Trophoblast cell (in vitro differentiated cells and primary cell): ENCODE results near the gene CTSO. TPM values are rescaled to one million over a fixed set of nuclear protein-coding genes. Genes with fewer than 3 reads are reported as not detected.

ENCODE experiments used
- DNase-seq, 2 donors: peaks; one replicate each; pipeline ENCODE4 v3.0.0-alpha.2; 2016
- H2AFZ ChIP-seq: 2 replicates; pipeline ENCODE4 v1.6.1; 2013; ENCODE audit warnings: low read length, moderate library complexity, mild to moderate bottlenecking; ENCODE audit not compliant: insufficient read depth, poor library complexity
- H2AK5ac ChIP-seq: 2 replicates; pipeline ENCODE4 v1.6.1; 2013; ENCODE audit warnings: mild to moderate bottlenecking, low read length
- H2BK120ac ChIP-seq: 2 replicates; pipeline ENCODE4 v1.6.1; 2013; ENCODE audit warnings: low read length, mild to moderate bottlenecking, moderate library complexity; ENCODE audit not compliant: insufficient read depth, poor library complexity
- H2BK12ac ChIP-seq: 2 replicates; pipeline ENCODE4 v1.6.1; 2013; ENCODE audit warnings: mild to moderate bottlenecking, low read length, moderate library complexity
- H2BK5ac ChIP-seq: 2 replicates; pipeline ENCODE4 v1.6.1; 2013; ENCODE audit warnings: low read length, low read depth, moderate library complexity, mild to moderate bottlenecking; ENCODE audit not compliant: poor library complexity
- H3K14ac ChIP-seq: 2 replicates; pipeline ENCODE4 v1.6.1; 2013; ENCODE audit warnings: mild to moderate bottlenecking, low read length
- H3K18ac ChIP-seq: 2 replicates; pipeline ENCODE4 v1.6.1; 2013; ENCODE audit warnings: mild to moderate bottlenecking, low read length
- H3K23ac ChIP-seq: 2 replicates; pipeline ENCODE4 v1.6.1; 2013; ENCODE audit warnings: low read length
- H3K27ac ChIP-seq: 2 replicates; pipeline ENCODE4 v1.5.1; 2013; ENCODE audit warnings: low read depth, mild to moderate bottlenecking, inconsistent platforms, low read length, moderate library complexity
- H3K27me3 ChIP-seq: 2 replicates; pipeline ENCODE4 v1.6.1; 2013; ENCODE audit warnings: inconsistent platforms, mild to moderate bottlenecking, low read length, moderate library complexity; ENCODE audit not compliant: insufficient read depth
- H3K36me3 ChIP-seq, 2 experiments: 1 replicate in 1 of 2; 2 replicates in 1 of 2; pipeline ENCODE4 v1.6.1; 2013; ENCODE audit warnings: low read length in 2 of 2, mild to moderate bottlenecking in 2 of 2, moderate library complexity in 1 of 2; ENCODE audit not compliant: insufficient read depth in 2 of 2, control insufficient read depth in 1 of 2
- H3K4ac ChIP-seq: 2 replicates; pipeline ENCODE4 v1.6.1; 2013; ENCODE audit warnings: low read depth, mild to moderate bottlenecking, low read length, moderate library complexity
- H3K4me1 ChIP-seq, 2 experiments: 1 replicate in 1 of 2; 2 replicates in 1 of 2; pipeline ENCODE4 v1.6.1; 2013; ENCODE audit warnings: low read length in 2 of 2, mild to moderate bottlenecking in 2 of 2, moderate library complexity in 1 of 2; ENCODE audit not compliant: insufficient read depth in 2 of 2, control insufficient read depth in 1 of 2
- H3K4me2 ChIP-seq: 2 replicates; pipeline ENCODE4 v1.6.1; 2013; ENCODE audit warnings: inconsistent platforms, mild to moderate bottlenecking, low read length, moderate library complexity
- H3K4me3 ChIP-seq: 2 replicates; pipeline ENCODE4 v1.5.1; 2013; ENCODE audit warnings: mild to moderate bottlenecking, low read depth, low read length, inconsistent platforms
- H3K79me1 ChIP-seq: one replicate; pipeline ENCODE4 v1.6.1; 2013; ENCODE audit warnings: low read length
- H3K79me2 ChIP-seq: 2 replicates; pipeline ENCODE4 v1.6.1; 2013; ENCODE audit warnings: low read length, mild to moderate bottlenecking; ENCODE audit not compliant: control insufficient read depth, insufficient read depth, poor library complexity
- H3K9ac ChIP-seq: 2 replicates; pipeline ENCODE4 v1.6.1; 2013; ENCODE audit warnings: mild to moderate bottlenecking, low read length
- H3K9me3 ChIP-seq: 2 replicates; pipeline ENCODE4 v1.6.1; 2013; ENCODE audit warnings: low read depth, mild to moderate bottlenecking, control low read depth, inconsistent platforms, low read length; ENCODE audit not compliant: insufficient read depth
- H4K12ac ChIP-seq: 2 replicates; pipeline ENCODE4 v1.6.1; 2013; ENCODE audit warnings: low read depth, mild to moderate bottlenecking, low read length, moderate library complexity
- H4K8ac ChIP-seq: 2 replicates; pipeline ENCODE4 v1.6.1; 2013; ENCODE audit warnings: low read depth, mild to moderate bottlenecking, low read length, moderate library complexity
- H4K91ac ChIP-seq: one replicate; pipeline ENCODE4 v1.6.1; 2013; ENCODE audit warnings: low read depth, mild to moderate bottlenecking, low read length, moderate library complexity
- WGBS: extraction: QIAGEN DNeasy Blood & Tissue Kit; methylation state at CpG from one replicate; pipeline ENCODE4 v1.1.7; 2013; ENCODE audit warnings: missing lambda C conversion rate; ENCODE audit not compliant: insufficient read length, insufficient coverage; ENCODE audit errors: extremely low coverage; 5-methylcytosine and 5-hydroxymethylcytosine counted together
- polyA plus RNA-seq: library from polyadenylated mRNA; stranded (reverse); fragments of 200-250 nt; gene quantifications from 2 replicates; pipeline ENCODE4 v1.2.3, GENCODE V29; 2013

CTSO gene
- polyA plus RNA-seq: 4.0 and 4.2 TPM in 2 replicates

- Histone ChIP-seq H3K27ac (peak within 1 kb of the TSS; percentile 54), H3K4me2 (peak within 1 kb of the TSS; percentile 84), H3K79me2 (peaks cover 7% of the 10 kb centered on the region), H3K18ac (peak within 1 kb of the TSS; percentile 99), H3K4me3 (peak within 1 kb of the TSS; percentile 86), H3K14ac (peak within 1 kb of the TSS; percentile 100), H3K9me3 (no peaks in the 10 kb centered on the region), H3K27me3 (no peaks in the 10 kb centered on the region), H2BK12ac (peak within 1 kb of the TSS; percentile 52), H2BK5ac (peak within 1 kb of the TSS; percentile 95), H4K8ac (peak within 1 kb of the TSS; percentile 100), H4K91ac (peak within 1 kb of the TSS; percentile 100), H3K9ac (peak within 1 kb of the TSS; percentile 92), H3K79me1 (peaks cover 9% of the 10 kb centered on the region), H3K36me3 (no peaks in the 10 kb centered on the region), H2BK120ac (peak within 1 kb of the TSS; percentile 98), H2AK5ac (no peak within 1 kb of the TSS), H4K12ac (peak within 1 kb of the TSS; percentile 100), H3K4me1 (no peaks in the 10 kb centered on the region), H3K4ac (peak within 1 kb of the TSS; percentile 98), H3K23ac (no peak within 1 kb of the TSS), H2AFZ (peak within 1 kb of the TSS; percentile 100)
- DNase-seq: peak; percentile 58 to 84
- WGBS: no CpG with 5 or more reads among the region's 58 CpGs
Observed at GRCh38 chr4:155953151-155954117, at the start of gene CTSO. Gene CTSO, minus strand, starts transcription at chr4:155953866. Its CDS starts 19 bp downstream, at chr4:155953847.

GRCh38 chr4:156000491-156000890 lies 46.8 kb upstream of the CTSO start:
- no peak overlapping the region for H3K23ac ChIP-seq
- no peak overlapping the region for H2BK120ac ChIP-seq
- no peak overlapping the region for H3K18ac ChIP-seq
- H3K4me2 ChIP-seq: no peak overlapping the region
- H3K9me3 ChIP-seq: no peaks in the 10 kb centered on the region
- H2BK5ac ChIP-seq: no peak overlapping the region
- H3K36me3 ChIP-seq: no peaks in the 10 kb centered on the region
- no peaks in the 10 kb centered on the region for H3K79me1 ChIP-seq
- H2AFZ ChIP-seq: no peak overlapping the region
- no peak overlapping the region for H4K91ac ChIP-seq
- H3K4ac ChIP-seq: no peak overlapping the region
- WGBS: no CpG with 5 or more reads among the region's 3 CpGs
- no peak overlapping the region for H3K9ac ChIP-seq
- no peak overlapping the region for H3K27ac ChIP-seq
- no peak overlapping the region for H4K12ac ChIP-seq
- no peak overlapping the region for H2AK5ac ChIP-seq
- no peak overlapping the region for H3K4me3 ChIP-seq
- no peaks in the 10 kb centered on the region for H3K79me2 ChIP-seq
- no peak for DNase-seq
- H3K14ac ChIP-seq: no peak overlapping the region
- H4K8ac ChIP-seq: no peak overlapping the region
- no peaks in the 10 kb centered on the region for H3K27me3 ChIP-seq
- no peak overlapping the region for H2BK12ac ChIP-seq
- H3K4me1 ChIP-seq: no peaks in the 10 kb centered on the region

GRCh38 chr4:155999725-156000124 lies 46.1 kb upstream of the CTSO start:
- Histone ChIP-seq H3K36me3 (no peaks in the 10 kb centered on the region), H3K9me3 (no peaks in the 10 kb centered on the region), H3K79me2 (no peaks in the 10 kb centered on the region), H2BK12ac (peak overlapping the region; percentile 17), H3K4ac (no peak overlapping the region), H4K12ac (no peak overlapping the region), H2AFZ (no peak overlapping the region), H3K79me1 (no peaks in the 10 kb centered on the region), H3K27ac (no peak overlapping the region), H3K23ac (no peak overlapping the region), H3K14ac (no peak overlapping the region), H3K27me3 (no peaks in the 10 kb centered on the region), H3K18ac (no peak overlapping the region), H2BK5ac (no peak overlapping the region), H3K4me3 (no peak overlapping the region), H3K4me2 (no peak overlapping the region), H4K91ac (no peak overlapping the region), H4K8ac (no peak overlapping the region), H3K4me1 (no peaks in the 10 kb centered on the region), H2BK120ac (no peak overlapping the region), H2AK5ac (no peak overlapping the region), H3K9ac (no peak overlapping the region)
- DNase-seq: no peak
- no CpG with 5 or more reads among the region's 7 CpGs for WGBS

GRCh38 chr4:155995069-155995468 lies 41.4 kb upstream of the CTSO start:
- Histone ChIP-seq H3K79me2 (no peaks in the 10 kb centered on the region), H3K4me2 (no peak overlapping the region), H2BK120ac (no peak overlapping the region), H3K36me3 (no peaks in the 10 kb centered on the region), H2AK5ac (no peak overlapping the region), H3K79me1 (no peaks in the 10 kb centered on the region), H3K27me3 (no peaks in the 10 kb centered on the region), H3K4me3 (no peak overlapping the region), H4K91ac (no peak overlapping the region), H3K18ac (no peak overlapping the region), H3K23ac (no peak overlapping the region), H3K27ac (no peak overlapping the region), H3K9ac (no peak overlapping the region), H2AFZ (no peak overlapping the region), H3K4ac (no peak overlapping the region), H3K9me3 (no peaks in the 10 kb centered on the region), H2BK12ac (no peak overlapping the region), H4K12ac (no peak overlapping the region), H3K4me1 (no peaks in the 10 kb centered on the region), H2BK5ac (no peak overlapping the region), H4K8ac (no peak overlapping the region), H3K14ac (no peak overlapping the region)
- DNase-seq: no peak
